ENCODE measurements around the gene MARF1. TPM values are rescaled to one million over a fixed set of nuclear protein-coding genes. Genes with fewer than 3 reads are reported as not detected.

MARF1 gene
- total and polyA plus RNA-seq, 9 of the 15 experiments (the other 6 are each of a cell fraction or from before 2014, with no cell fraction given) = 4.7 to 33.2 (median 11.7) TPM

- no peak for TF ChIP-seq HIVEP1 (CRISPR knock-in tag; IDR thresholded peaks at IDR 0.05)
- no peak for TF ChIP-seq TFAM (CRISPR knock-in tag; conservative IDR thresholded peaks at IDR 0.05)
- TF ChIP-seq PHF20 (IDR thresholded peaks at IDR 0.05; ENCODE audit: partially characterized antibody) = no peak
- TF ChIP-seq SIN3A (IDR thresholded peaks at IDR 0.05; ENCODE audit: borderline replicate concordance in 2 of 2, control insufficient read depth in 1 of 2, low read depth in 2 of 2, low read length in 2 of 2) = no peak
- no peak for TF ChIP-seq SRSF1 (IDR thresholded peaks at IDR 0.05; ENCODE audit: low read depth, low read length)
- no peak for TF ChIP-seq MYNN (IDR thresholded peaks at IDR 0.05)
- TF ChIP-seq MYNN (CRISPR knock-in tag; IDR thresholded peaks at IDR 0.05) = no peak
- TF ChIP-seq, protein P1, sequence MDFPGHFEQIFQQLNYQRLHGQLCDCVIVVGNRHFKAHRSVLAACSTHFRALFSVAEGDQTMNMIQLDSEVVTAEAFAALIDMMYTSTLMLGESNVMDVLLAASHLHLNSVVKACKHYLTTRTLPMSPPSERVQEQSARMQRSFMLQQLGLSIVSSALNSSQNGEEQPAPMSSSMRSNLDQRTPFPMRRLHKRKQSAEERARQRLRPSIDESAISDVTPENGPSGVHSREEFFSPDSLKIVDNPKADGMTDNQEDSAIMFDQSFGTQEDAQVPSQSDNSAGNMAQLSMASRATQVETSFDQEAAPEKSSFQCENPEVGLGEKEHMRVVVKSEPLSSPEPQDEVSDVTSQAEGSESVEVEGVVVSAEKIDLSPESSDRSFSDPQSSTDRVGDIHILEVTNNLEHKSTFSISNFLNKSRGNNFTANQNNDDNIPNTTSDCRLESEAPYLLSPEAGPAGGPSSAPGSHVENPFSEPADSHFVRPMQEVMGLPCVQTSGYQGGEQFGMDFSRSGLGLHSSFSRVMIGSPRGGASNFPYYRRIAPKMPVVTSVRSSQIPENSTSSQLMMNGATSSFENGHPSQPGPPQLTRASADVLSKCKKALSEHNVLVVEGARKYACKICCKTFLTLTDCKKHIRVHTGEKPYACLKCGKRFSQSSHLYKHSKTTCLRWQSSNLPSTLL (IDR thresholded peaks at IDR 0.05) = no peak
- TF ChIP-seq ZNF589 (CRISPR knock-in tag; IDR thresholded peaks at IDR 0.05; ENCODE audit: low read depth) = no peak
- TF ChIP-seq POLR2B (IDR thresholded peaks at IDR 0.05; ENCODE audit: low read depth, partially characterized antibody) = peak; percentile 39
- TF ChIP-seq, protein P2, sequence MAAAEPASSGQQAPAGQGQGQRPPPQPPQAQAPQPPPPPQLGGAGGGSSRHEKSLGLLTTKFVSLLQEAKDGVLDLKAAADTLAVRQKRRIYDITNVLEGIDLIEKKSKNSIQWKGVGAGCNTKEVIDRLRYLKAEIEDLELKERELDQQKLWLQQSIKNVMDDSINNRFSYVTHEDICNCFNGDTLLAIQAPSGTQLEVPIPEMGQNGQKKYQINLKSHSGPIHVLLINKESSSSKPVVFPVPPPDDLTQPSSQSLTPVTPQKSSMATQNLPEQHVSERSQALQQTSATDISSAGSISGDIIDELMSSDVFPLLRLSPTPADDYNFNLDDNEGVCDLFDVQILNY (CRISPR knock-in tag; IDR thresholded peaks at IDR 0.05) = no peak
- no peak for TF ChIP-seq TAF15 (IDR thresholded peaks at IDR 0.05; ENCODE audit: low read depth, low read length)
- TF ChIP-seq ZNF174 (CRISPR knock-in tag; IDR thresholded peaks at IDR 0.05) = no peak
- no peak for TF ChIP-seq RAD21 (CRISPR knock-in tag; conservative IDR thresholded peaks at IDR 0.05 in 1 of 2, IDR thresholded peaks at IDR 0.05 in 1 of 2)
- no peak for TF ChIP-seq SMAD1 (IDR thresholded peaks at IDR 0.05; ENCODE audit: low read depth, low read length, partially characterized antibody)
- TF ChIP-seq RCOR1 (IDR thresholded peaks at IDR 0.05; ENCODE audit: borderline replicate concordance in 1 of 2, low read depth in 2 of 2, low read length in 2 of 2) = peak in 1 of 2 experiments; percentile 52; a peak in 1 of 4 replicates
- no peak for TF ChIP-seq POLR2A (conservative IDR thresholded peaks at IDR 0.05)
- TF ChIP-seq, protein P3, sequence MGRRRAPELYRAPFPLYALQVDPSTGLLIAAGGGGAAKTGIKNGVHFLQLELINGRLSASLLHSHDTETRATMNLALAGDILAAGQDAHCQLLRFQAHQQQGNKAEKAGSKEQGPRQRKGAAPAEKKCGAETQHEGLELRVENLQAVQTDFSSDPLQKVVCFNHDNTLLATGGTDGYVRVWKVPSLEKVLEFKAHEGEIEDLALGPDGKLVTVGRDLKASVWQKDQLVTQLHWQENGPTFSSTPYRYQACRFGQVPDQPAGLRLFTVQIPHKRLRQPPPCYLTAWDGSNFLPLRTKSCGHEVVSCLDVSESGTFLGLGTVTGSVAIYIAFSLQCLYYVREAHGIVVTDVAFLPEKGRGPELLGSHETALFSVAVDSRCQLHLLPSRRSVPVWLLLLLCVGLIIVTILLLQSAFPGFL (CRISPR knock-in tag; IDR thresholded peaks at IDR 0.05) = no peak
- TF ChIP-seq NR2C2 (CRISPR knock-in tag; IDR thresholded peaks at IDR 0.05) = no peak
- no peak for TF ChIP-seq NR2C2 (tag; IDR thresholded peaks at IDR 0.05)
- no peak for TF ChIP-seq WHSC1 (IDR thresholded peaks at IDR 0.05; ENCODE audit: low read length)
- TF ChIP-seq ATF4 (CRISPR knock-in tag; IDR thresholded peaks at IDR 0.05) = no peak
- TF ChIP-seq ZSCAN29 (IDR thresholded peaks at IDR 0.05) = no peak
- TF ChIP-seq EWSR1 (IDR thresholded peaks at IDR 0.05; ENCODE audit: borderline replicate concordance, low read depth, partially characterized antibody) = no peak
Measured at GRCh38 chr16:15553313-15554088, 89.5 kb downstream of the MARF1 start (continued).
